GM21390 (cell line): ENCODE results near the gene COASY.
A peak's percentile ranks its signal among the peaks of the same experiment; 100 is the strongest.
"Not testable (repeated sequence)": the region's sequence is repeated elsewhere in the genome, so short reads cannot be mapped to it uniquely, and the experiment has no call there.

Experiments
- ATAC-seq: cut with Tn5 transposase; IDR thresholded peaks from one replicate; pipeline ENCODE4 v1.9.1; 2021; ENCODE audit not compliant: unreplicated experiment

Gene COASY

GRCh38 chr17:42552736-42553135 lies 9.2 kb upstream of the COASY start, which contains the start of gene HSD17B1:
TSS of gene HSD17B1 (plus strand) at chr17:42552923. CDS start at chr17:42552934, 11 bp downstream.
- not testable (repeated sequence) for ATAC-seq

GRCh38 chr17:42553161-42553818 lies 8.7 kb upstream of the COASY start:
- ATAC-seq, result no peak

DNA sequence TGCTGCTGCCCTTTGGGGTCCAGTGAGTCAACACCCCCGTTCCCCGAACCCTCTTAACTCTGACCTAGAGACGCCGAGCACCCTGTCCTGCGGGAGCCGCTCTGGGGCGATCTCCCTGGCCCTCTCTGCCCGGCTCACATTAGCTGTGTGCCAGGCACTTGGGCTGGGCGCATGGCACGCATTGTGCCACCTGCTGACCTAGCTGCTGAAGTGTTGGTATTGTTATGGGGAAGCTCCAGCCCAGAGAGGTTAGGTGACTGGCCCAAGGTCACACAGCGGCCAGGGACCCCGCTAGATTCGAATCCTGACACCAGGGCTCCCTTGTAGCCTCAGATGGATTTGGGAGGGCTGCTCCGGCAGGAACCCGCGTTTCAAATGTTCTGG lies 8.1 kb upstream of the COASY start:
- no peak for ATAC-seq

- ATAC-seq, result peak; percentile 79
Measured at GRCh38 chr17:42554250-42555121, 7.5 kb upstream of the COASY start.

DNA sequence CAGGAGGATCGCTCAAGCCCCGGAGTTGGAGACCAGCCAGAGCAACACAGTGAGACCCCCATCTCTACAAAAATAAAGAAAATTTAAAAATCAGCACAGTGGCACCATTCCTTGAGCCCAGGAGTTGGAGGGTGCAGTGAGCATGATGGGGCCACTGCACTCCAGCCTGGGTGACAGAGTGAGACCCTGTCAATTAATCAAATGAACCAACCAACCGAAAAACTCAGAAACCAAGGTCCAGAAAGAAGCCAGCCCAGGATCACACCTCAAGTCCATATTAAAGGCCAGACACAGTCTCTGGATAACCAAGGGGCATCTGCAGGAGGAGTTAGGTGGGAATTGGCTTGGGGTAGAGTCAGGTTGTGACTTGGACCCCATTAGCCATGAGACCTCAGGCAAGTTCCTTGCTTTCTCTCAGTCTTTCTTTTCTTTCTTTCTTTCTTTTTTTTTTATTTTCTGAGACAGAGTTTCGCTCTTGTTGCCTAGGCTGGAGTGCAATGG lies 6.8 kb upstream of the COASY start:
- no peak for ATAC-seq

- ATAC-seq, result not testable (repeated sequence)
Measured at GRCh38 chr17:42555961-42556617, 5.9 kb upstream of the COASY start.

- ATAC-seq, result no peak
Measured at GRCh38 chr17:42559075-42559474, 2.9 kb upstream of the COASY start.

GRCh38 chr17:42560246-42560645 lies 1.7 kb upstream of the COASY start:
- ATAC-seq, result no peak

DNA sequence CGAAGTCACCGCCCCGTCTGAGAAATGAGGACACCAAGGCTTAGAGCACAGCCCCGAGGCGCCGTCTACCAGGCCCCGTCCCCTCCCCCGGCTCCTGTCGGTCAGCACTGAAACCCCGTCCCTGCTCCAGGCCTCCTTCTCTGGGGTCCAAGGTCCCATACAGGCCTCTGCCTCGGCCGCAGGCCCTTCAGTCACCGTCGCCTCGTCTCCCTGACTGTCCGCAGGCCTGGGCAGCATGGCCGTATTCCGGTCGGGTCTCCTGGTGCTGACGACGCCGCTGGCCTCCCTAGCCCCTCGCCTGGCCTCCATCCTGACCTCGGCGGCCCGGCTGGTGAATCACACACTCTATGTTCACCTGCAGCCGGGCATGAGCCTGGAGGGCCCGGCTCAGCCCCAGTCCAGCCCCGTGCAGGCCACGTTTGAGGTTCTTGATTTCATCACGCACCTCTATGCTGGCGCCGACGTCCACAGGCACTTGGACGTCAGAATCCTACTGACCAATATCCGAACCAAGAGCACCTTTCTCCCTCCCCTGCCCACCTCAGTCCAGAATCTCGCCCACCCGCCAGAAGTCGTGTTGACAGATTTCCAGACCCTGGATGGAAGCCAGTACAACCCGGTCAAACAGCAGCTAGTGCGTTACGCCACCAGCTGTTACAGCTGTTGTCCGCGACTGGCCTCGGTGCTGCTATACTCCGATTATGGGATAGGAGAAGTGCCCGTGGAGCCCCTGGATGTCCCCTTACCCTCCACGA lies 617 bp downstream of the COASY start:
- no peak for ATAC-seq

DNA sequence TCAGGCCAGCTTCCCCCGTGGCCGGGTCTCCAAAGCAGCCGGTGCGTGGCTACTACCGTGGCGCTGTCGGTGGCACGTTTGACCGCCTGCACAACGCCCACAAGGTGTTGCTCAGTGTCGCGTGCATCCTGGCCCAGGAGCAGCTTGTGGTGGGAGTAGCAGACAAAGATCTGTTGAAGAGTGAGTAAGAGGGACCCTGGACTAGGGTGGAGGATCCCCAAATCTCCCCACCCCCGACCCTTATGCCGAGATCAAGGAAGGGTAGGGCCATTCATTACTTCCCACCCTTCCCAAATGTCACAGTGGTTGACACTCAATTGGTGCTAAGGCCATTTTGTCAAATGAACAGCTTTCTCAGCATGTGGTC lies 1.2 kb downstream of the COASY start:
- ATAC-seq, result no peak

- no peak for ATAC-seq
Measured at GRCh38 chr17:42563543-42563942, 1.6 kb downstream of the COASY start.

- no peak for ATAC-seq
Measured at GRCh38 chr17:42563950-42564349, 2.0 kb downstream of the COASY start.

DNA sequence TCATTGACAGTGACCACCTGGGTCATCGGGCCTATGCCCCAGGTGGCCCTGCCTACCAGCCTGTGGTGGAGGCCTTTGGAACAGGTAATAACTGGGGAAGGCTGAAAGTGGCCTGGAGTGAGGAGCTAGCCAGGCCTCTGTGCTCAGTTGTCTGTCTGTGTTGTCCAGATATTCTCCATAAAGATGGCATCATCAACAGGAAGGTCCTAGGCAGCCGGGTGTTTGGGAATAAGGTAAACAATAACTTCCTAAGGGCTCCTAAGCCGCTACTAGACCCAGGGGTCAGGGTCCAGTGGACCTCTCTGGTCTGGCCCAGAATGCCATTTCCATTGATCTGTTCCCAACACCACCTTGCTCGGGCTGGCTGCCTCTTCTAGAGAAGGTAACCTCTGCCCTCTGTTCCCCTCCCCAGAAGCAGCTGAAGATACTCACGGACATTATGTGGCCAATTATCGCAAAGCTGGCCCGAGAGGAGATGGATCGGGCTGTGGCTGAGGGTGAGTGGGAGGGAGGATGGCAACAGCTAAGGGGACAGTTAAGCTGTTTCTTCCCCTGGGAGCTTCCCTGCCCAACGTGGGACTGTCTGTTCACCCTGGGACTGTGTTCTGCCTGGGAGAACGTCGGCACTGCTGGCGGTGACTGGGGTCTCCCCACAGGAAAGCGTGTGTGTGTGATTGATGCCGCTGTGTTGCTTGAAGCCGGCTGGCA lies 3.0 kb downstream of the COASY start:
- no peak for ATAC-seq

- no peak for ATAC-seq
Measured at GRCh38 chr17:42565523-42566214, 3.7 kb downstream of the COASY start.

GRCh38 chr17:42566215-42566882 lies 4.4 kb downstream of the COASY start:
- ATAC-seq, result no peak

DNA sequence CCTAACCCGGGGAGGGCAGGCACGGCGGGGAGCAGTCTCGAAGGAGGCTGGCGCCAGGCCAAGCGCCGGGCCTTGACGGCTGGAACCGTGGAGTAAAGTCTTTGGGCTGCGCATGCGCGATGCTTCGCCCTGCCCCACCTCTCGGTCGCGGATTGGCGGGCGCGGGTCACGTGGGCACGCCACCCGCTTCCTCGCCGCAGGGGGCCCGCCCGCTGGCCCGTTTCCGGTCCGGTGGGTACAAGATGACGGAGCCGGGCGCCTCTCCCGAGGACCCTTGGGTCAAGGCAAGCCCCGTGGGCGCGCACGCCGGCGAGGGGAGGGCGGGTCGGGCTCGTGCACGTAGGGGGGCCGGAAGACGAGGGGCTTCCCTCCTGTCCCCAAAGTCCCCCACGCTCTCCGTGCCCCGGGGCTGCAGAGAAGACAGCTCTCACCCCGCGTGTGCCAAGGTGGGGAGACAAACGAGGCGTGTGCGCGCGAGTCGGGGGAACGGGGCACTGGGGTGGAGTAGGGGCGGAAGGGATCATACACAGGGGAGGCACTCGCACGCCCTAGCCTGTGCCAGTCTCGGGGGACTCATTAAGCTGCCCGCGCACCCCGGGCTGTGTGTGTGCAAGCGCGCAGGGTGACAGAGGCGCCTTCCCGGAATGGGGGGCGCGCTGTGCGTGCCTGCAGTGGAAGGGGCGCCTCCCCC lies 5.1 kb downstream of the COASY start, which contains the start of gene MLX:
Gene MLX (plus strand): TSS at position 218 of the 691 bp plus-strand sequence. CDS start 25 bp downstream, at position 243.
- ATAC-seq, result no peak

DNA sequence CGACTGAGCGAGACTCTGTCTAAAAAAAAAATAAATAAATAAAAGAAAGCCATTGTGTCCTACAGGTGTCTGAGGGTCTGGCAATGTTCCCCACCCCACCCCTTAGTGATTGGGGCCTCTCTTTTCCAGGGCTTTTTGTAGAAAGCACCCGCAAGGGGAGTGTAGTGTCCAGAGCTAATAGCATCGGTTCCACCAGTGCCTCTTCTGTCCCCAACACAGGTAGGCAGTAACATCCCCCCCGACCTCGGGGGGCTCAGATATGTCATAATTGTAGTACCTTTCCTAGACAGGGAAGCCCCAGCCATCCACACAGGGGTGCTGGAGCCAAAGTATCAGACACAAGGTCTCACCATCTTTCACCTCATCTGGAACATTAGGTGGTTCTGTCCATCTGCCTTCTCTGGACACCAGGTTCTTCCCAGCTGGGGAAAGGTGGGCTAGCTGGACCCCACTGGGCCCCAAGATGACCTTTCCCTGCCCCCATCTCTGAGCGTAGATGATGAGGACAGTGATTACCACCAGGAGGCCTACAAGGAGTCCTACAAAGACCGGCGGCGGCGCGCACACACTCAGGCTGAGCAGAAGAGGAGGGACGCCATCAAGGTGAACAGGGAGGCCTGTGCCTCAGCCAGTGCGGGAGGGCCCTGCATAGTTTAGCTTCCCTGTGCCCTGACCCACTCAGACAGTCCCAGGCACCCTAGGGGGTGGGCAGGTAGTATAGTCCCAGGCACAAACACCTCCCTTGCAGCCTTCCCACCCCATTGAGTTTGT lies 6.6 kb downstream of the COASY start:
- no peak for ATAC-seq
